Liver (tissue), 9 donors: ENCODE results near the gene TNS4. TPM values are rescaled to one million over a fixed set of nuclear protein-coding genes. Genes with fewer than 3 reads are reported as not detected.

Experiments
- DNase-seq: peaks from one replicate; pipeline ENCODE4 v3.0.0-alpha.2; 2017; ENCODE audit warnings: low spot score
- H3K27ac ChIP-seq, 2 donors: one replicate each; pipeline ENCODE4 v1.7.0; 2013; ENCODE audit warnings: inconsistent platforms in 2 of 2, low read length in 2 of 2, control low read depth in 1 of 2, low read depth in 1 of 2, mild to moderate bottlenecking in 1 of 2
- H3K27me3 ChIP-seq, 4 donors: one replicate each; pipeline versions ENCODE4 v1.6.1 to v1.7.0; 2013; ENCODE audit warnings: low read length in 3 of 4, inconsistent platforms in 1 of 4, mild to moderate bottlenecking in 1 of 4, moderate library complexity in 1 of 4; ENCODE audit not compliant: control insufficient read depth in 4 of 4, insufficient read depth in 4 of 4
- H3K36me3 ChIP-seq, 4 donors: one replicate each; pipeline versions ENCODE4 v1.6.1 to v1.7.0; 2013; ENCODE audit warnings: low read length in 3 of 4, mild to moderate bottlenecking in 3 of 4, low read depth in 1 of 4, moderate library complexity in 1 of 4; ENCODE audit not compliant: control insufficient read depth in 4 of 4, insufficient read depth in 3 of 4
- H3K4me1 ChIP-seq, 4 donors: one replicate each; pipeline versions ENCODE4 v1.6.1 to v1.7.0; 2013; ENCODE audit warnings: low read length in 3 of 4, mild to moderate bottlenecking in 3 of 4, moderate library complexity in 1 of 4; ENCODE audit not compliant: control insufficient read depth in 4 of 4, insufficient read depth in 4 of 4
- H3K4me3 ChIP-seq, 3 donors: one replicate each; pipeline versions ENCODE4 v1.6.1 to v1.7.0; 2013; ENCODE audit warnings: low read length in 3 of 3, control low read depth in 1 of 3, low read depth in 1 of 3, mild to moderate bottlenecking in 1 of 3
- H3K9ac ChIP-seq, 2 donors: one replicate each; pipeline ENCODE4 v1.7.0; 2013; ENCODE audit warnings: low read length in 2 of 2, mild to moderate bottlenecking in 2 of 2, moderate library complexity in 2 of 2, control low read depth in 1 of 2, low read depth in 1 of 2
- H3K9me3 ChIP-seq, 4 donors: one replicate each; pipeline versions ENCODE4 v1.6.1 to v1.7.0; 2013; ENCODE audit warnings: low read length in 3 of 4; ENCODE audit not compliant: control insufficient read depth in 4 of 4
- ATF3 ChIP-seq: IDR thresholded peaks from 2 replicates; pipeline ENCODE4 v1.6.1; 2016; ENCODE audit warnings: antibody characterized with exemption
- CTCF ChIP-seq: fragments of 150-350 bp; IDR thresholded peaks from 2 replicates; pipeline ENCODE4 v1.5.1; 2017; ENCODE audit warnings: improper control_type of control experiment, low read depth, low read length; ENCODE audit not compliant: missing input control
- EGR1 ChIP-seq, 2 donors: IDR thresholded peaks; 2 replicates each; pipeline ENCODE4 v1.6.1; 2016 to 2018; ENCODE audit warnings: antibody characterized with exemption in 2 of 2, low read depth in 2 of 2
- FOXA1 ChIP-seq: IDR thresholded peaks from 2 replicates; pipeline ENCODE4 v1.6.1; 2016; ENCODE audit warnings: antibody characterized with exemption
- FOXA2 ChIP-seq: IDR thresholded peaks from 2 replicates; pipeline ENCODE4 v1.6.1; 2016; ENCODE audit warnings: antibody characterized with exemption
- GABPA ChIP-seq, 2 donors: IDR thresholded peaks in 1 of 2; conservative IDR thresholded peaks in 1 of 2; 2 replicates each; pipeline ENCODE4 v1.6.1; 2016; ENCODE audit warnings: antibody characterized with exemption in 2 of 2, mild to moderate bottlenecking in 1 of 2, moderate library complexity in 1 of 2
- HNF4A ChIP-seq, 2 donors: conservative IDR thresholded peaks; 2 replicates each; pipeline ENCODE4 v1.6.1; 2016; ENCODE audit warnings: antibody characterized with exemption in 2 of 2, mild to moderate bottlenecking in 2 of 2
- HNF4G ChIP-seq: IDR thresholded peaks from 2 replicates; pipeline ENCODE4 v1.6.1; 2016; ENCODE audit warnings: antibody characterized with exemption
- JUND ChIP-seq, 2 donors: IDR thresholded peaks; 2 replicates each; pipeline ENCODE4 v1.6.1; 2016; ENCODE audit warnings: antibody characterized with exemption in 2 of 2
- MAX ChIP-seq: IDR thresholded peaks from 2 replicates; pipeline ENCODE4 v1.6.1; 2016; ENCODE audit warnings: antibody characterized with exemption
- NR2F2 ChIP-seq: IDR thresholded peaks from 2 replicates; pipeline ENCODE4 v1.6.1; 2016; ENCODE audit warnings: antibody characterized with exemption
- REST ChIP-seq: IDR thresholded peaks from 2 replicates; pipeline ENCODE4 v1.6.1; 2016; ENCODE audit warnings: antibody characterized with exemption, mild to moderate bottlenecking
- RXRA ChIP-seq, 2 donors: IDR thresholded peaks; 2 replicates each; pipeline ENCODE4 v1.6.1; 2017 to 2018; ENCODE audit warnings: antibody characterized with exemption in 2 of 2, mild to moderate bottlenecking in 1 of 2
- SP1 ChIP-seq: IDR thresholded peaks from 2 replicates; pipeline ENCODE4 v1.6.1; 2018; ENCODE audit warnings: antibody characterized with exemption, mild to moderate bottlenecking
- TAF1 ChIP-seq: conservative IDR thresholded peaks from 2 replicates; pipeline ENCODE4 v1.6.1; 2016; ENCODE audit warnings: antibody characterized with exemption, mild to moderate bottlenecking
- YY1 ChIP-seq: IDR thresholded peaks from 2 replicates; pipeline ENCODE4 v1.6.1; 2016; ENCODE audit warnings: antibody characterized with exemption, mild to moderate bottlenecking
- ZBTB33 ChIP-seq: IDR thresholded peaks from 2 replicates; pipeline ENCODE4 v1.6.1; 2016; ENCODE audit warnings: antibody characterized with exemption
- WGBS: extraction: QIAGEN DNeasy Blood & Tissue Kit; methylation state at CpG from one replicate; pipeline ENCODE4 v1.1.7; 2013; 5-methylcytosine and 5-hydroxymethylcytosine counted together
- polyA plus RNA-seq, 2 donors: library from polyadenylated mRNA; stranded (reverse) in 1 of 2; unstranded in 1 of 2; fragments of 200-250 nt in 1 of 2; fragments of >200 nt in 1 of 2; fragmentation: Nextera tagmentation in 1 of 2; extraction: Ambion mirVana in 1 of 2; gene quantifications; one replicate each; pipeline versions ENCODE4 v1.2.1 to v1.2.3, GENCODE V29; 2013 to 2015
- total RNA-seq, 2 donors: library from RNA; depleted of rRNA; stranded (reverse); fragments of >200 nt; gene quantifications; one replicate each; pipeline ENCODE4 v1.2.3, GENCODE V29; 2014
- donor health status: healthy.
- donor health status: healthy.
- donor health status: healthy.
- donor health status: healthy.
- donor health status: healthy.

TNS4 gene
- total and polyA plus RNA-seq, 4 donors: 0.08 TPM; not detected in 3

- H3K9me3 ChIP-seq: no peaks in the 10 kb centered on the region
- no peak for DNase-seq
- H3K4me3 ChIP-seq: no peak overlapping the region
- H3K4me1 ChIP-seq: peaks cover 4 to 36% (median 22%) of the 10 kb centered on the region in 4 donors
- no peak overlapping the region for H3K9ac ChIP-seq
- H3K27me3 ChIP-seq: no peaks in the 10 kb centered on the region
- 90% methylated on average over 11 of the region's 11 CpGs for WGBS
- no peaks in the 10 kb centered on the region for H3K36me3 ChIP-seq
- TF ChIP-seq EGR1 (IDR thresholded peaks at IDR 0.05; ENCODE audit: low read depth in 2 of 2) (no peak), JUND (IDR thresholded peaks at IDR 0.05) (no peak), REST (no peak), FOXA2 (no peak), FOXA1 (no peak), MAX (no peak), SP1 (no peak), HNF4A (conservative IDR thresholded peaks at IDR 0.05) (no peak), ATF3 (no peak)
- H3K27ac ChIP-seq: no peak overlapping the region
These were observed 33.2 kb upstream of the TNS4 start for GRCh38 chr17:40534371-40535189.

GRCh38 chr17:40533896-40534295 lies 32.5 kb upstream of the TNS4 start:
- DNase-seq: no peak
- Histone ChIP-seq H3K36me3 (no peaks in the 10 kb centered on the region), H3K27ac (no peak overlapping the region), H3K9me3 (no peaks in the 10 kb centered on the region), H3K9ac (peak overlapping the region in 1 of 2 donors; percentile 32), H3K4me1 (peaks cover 2 to 29% (median 17%) of the 10 kb centered on the region in 4 donors), H3K27me3 (no peaks in the 10 kb centered on the region), H3K4me3 (no peak overlapping the region)
- TF ChIP-seq CTCF: no peak
- TF ChIP-seq FOXA2: no peak
- TF ChIP-seq TAF1: no peak
- TF ChIP-seq NR2F2: no peak
- no peak for TF ChIP-seq HNF4A (conservative IDR thresholded peaks at IDR 0.05)
- no peak for TF ChIP-seq FOXA1
- no peak for TF ChIP-seq RXRA (IDR thresholded peaks at IDR 0.05)
- no peak for TF ChIP-seq SP1
- TF ChIP-seq ZBTB33: no peak
- TF ChIP-seq HNF4G: no peak
- TF ChIP-seq ATF3: no peak
- no peak for TF ChIP-seq GABPA (IDR thresholded peaks at IDR 0.05 in 1 of 2, conservative IDR thresholded peaks at IDR 0.05 in 1 of 2)
- no peak for TF ChIP-seq MAX
- no peak for TF ChIP-seq YY1
- no peak for TF ChIP-seq REST
- no peak for TF ChIP-seq JUND (IDR thresholded peaks at IDR 0.05)
- TF ChIP-seq EGR1 (IDR thresholded peaks at IDR 0.05; ENCODE audit: low read depth in 2 of 2): no peak
- 64% methylated on average over 4 of the region's 4 CpGs for WGBS
